Head of caudate nucleus (tissue), 42 donors: ENCODE data around the gene GMPR.

ENCODE experiments used
- DNase-seq, 42 donors: peaks; one replicate each; pipeline versions ENCODE4 v3.0.0 to v3.0.0-alpha.2; 2020 to 2021; ENCODE audit warnings: mixed read lengths in 7 of 42
- intact Hi-C: fragments of 100-400 bp; cut with DNase I; formaldehyde crosslinking; loops from one replicate; pipeline ENCODE4 v1.15.0; 2022

The GMPR gene

GRCh38 chr6:16318953-16319720, 80.8 kb downstream of the GMPR start:
- intact Hi-C loops: no loop called here
- DNase-seq: peak in 2 of 42 donors; percentile 4 to 9

GRCh38 chr6:16319813-16320532, 81.6 kb downstream of the GMPR start:
- intact Hi-C loops: loop anchor here (10.0 kb wide), 1 partner anchor 75 kb away; no protein-coding TSS in a partner anchor

GRCh38 chr6:16320533-16321340, 82.3 kb downstream of the GMPR start:
- DNase-seq: peak in 24 of 42 donors; percentile 27 to 79 (median 58)
- intact Hi-C loops: loop anchor here (10.0 kb wide), 1 partner anchor 76 kb away; no protein-coding TSS in a partner anchor

More at GRCh38 chr6:16319813-16320532, 81.6 kb downstream of the GMPR start:
- DNase-seq: peak; percentile 60 to 94 (median 77)

- DNase-seq: no peak
- intact Hi-C loops: loop anchor here (10.0 kb wide), 1 partner anchor 77 kb away; no protein-coding TSS in a partner anchor
Observed at GRCh38 chr6:16321341-16321710, 82.9 kb downstream of the GMPR start.

GRCh38 chr6:16321826-16322225, 83.4 kb downstream of the GMPR start:
- intact Hi-C loops: loop anchor here (10.0 kb wide), 1 partner anchor 77 kb away; no protein-coding TSS in a partner anchor
- peak in 1 of 42 donors; percentile 26 for DNase-seq

GRCh38 chr6:16322666-16323312, 84.4 kb downstream of the GMPR start:
- peak; percentile 37 to 90 (median 70) for DNase-seq
- intact Hi-C loops: loop anchor here (10.0 kb wide), 1 partner anchor 78 kb away; no protein-coding TSS in a partner anchor

- no peak for DNase-seq
- intact Hi-C loops: loop anchor here (10.0 kb wide), 1 partner anchor 79 kb away; no protein-coding TSS in a partner anchor
Observed at GRCh38 chr6:16324184-16324583, 85.8 kb downstream of the GMPR start.

GRCh38 chr6:16324606-16325225, 86.3 kb downstream of the GMPR start:
- DNase-seq: peak in 1 of 42 donors; percentile 13
- intact Hi-C loops: loop anchor here (10.0 kb wide), 1 partner anchor 80 kb away; no protein-coding TSS in a partner anchor

GRCh38 chr6:16326531-16326930, 88.1 kb downstream of the GMPR start:
- DNase-seq: no peak
- intact Hi-C loops: loop anchor here (10.0 kb wide), 1 partner anchor 82 kb away; no protein-coding TSS in a partner anchor

- intact Hi-C loops: loop anchor here (10.0 kb wide), 1 partner anchor 82 kb away; no protein-coding TSS in a partner anchor
- peak in 1 of 42 donors; percentile 7 for DNase-seq
Observed at GRCh38 chr6:16326971-16327776, 88.8 kb downstream of the GMPR start.

GRCh38 chr6:16327777-16328325, 89.5 kb downstream of the GMPR start:
- intact Hi-C loops: loop anchor here (10.0 kb wide), 1 partner anchor 83 kb away; no protein-coding TSS in a partner anchor
- DNase-seq: peak in 2 of 42 donors; percentile 8 to 30

- intact Hi-C loops: loop anchor here (10.0 kb wide), 1 partner anchor 84 kb away; no protein-coding TSS in a partner anchor
- peak in 2 of 42 donors; percentile 4 to 36 for DNase-seq
Observed at GRCh38 chr6:16329233-16329632, 90.8 kb downstream of the GMPR start.

- intact Hi-C loops: loop anchor here (2.0 to 10.0 kb wide), 4 partner anchors 44 to 431 kb away; partner anchors contain the start of gene ATXN1
- peak; percentile 77 to 96 (median 89) for DNase-seq
Observed at GRCh38 chr6:16331384-16332174, 93.2 kb downstream of the GMPR start.

GRCh38 chr6:16332175-16332542, 93.8 kb downstream of the GMPR start:
- peak; percentile 49 to 96 (median 88) for DNase-seq
- intact Hi-C loops: loop anchor here (2.0 to 10.0 kb wide), 4 partner anchors 45 to 430 kb away; partner anchors contain the start of gene ATXN1

- DNase-seq: no peak
- intact Hi-C loops: loop anchor here (2.0 to 10.0 kb wide), 4 partner anchors 46 to 429 kb away; partner anchors contain the start of gene ATXN1
Observed at GRCh38 chr6:16333580-16333979, 95.2 kb downstream of the GMPR start.
